Osteoblast (primary cell): ENCODE results near the gene TMBIM1. TPM values are rescaled to one million over a fixed set of nuclear protein-coding genes. Genes with fewer than 3 reads are reported as not detected.
"Not testable (repeated sequence)": the region's sequence is repeated elsewhere in the genome, so short reads cannot be mapped to it uniquely, and the experiment has no call there.

Experiments
- DNase-seq: peaks from one replicate; pipeline ENCODE4 v3.0.0; 2011; ENCODE audit warnings: low spot score, mixed read lengths; ENCODE audit not compliant: insufficient read length; ENCODE audit errors: missing footprints
- H2AFZ ChIP-seq: 2 replicates; pipeline ENCODE4 v1.6.0; 2011; ENCODE audit warnings: mild to moderate bottlenecking, low read length
- H3K27ac ChIP-seq: 2 replicates; pipeline ENCODE4 v1.5.1; 2011; ENCODE audit warnings: mild to moderate bottlenecking, low read depth, low read length, moderate library complexity
- H3K27me3 ChIP-seq: 2 replicates; pipeline ENCODE4 v1.6.0; 2012; ENCODE audit warnings: mild to moderate bottlenecking, control low read depth, inconsistent platforms, low read length, moderate library complexity; ENCODE audit not compliant: insufficient read depth
- H3K36me3 ChIP-seq: 2 replicates; pipeline ENCODE4 v1.5.1; 2011; ENCODE audit warnings: mild to moderate bottlenecking, low read length, control low read depth, moderate library complexity; ENCODE audit not compliant: insufficient read depth
- H3K4me1 ChIP-seq: 2 replicates; pipeline ENCODE4 v1.5.1; 2011; ENCODE audit warnings: mild to moderate bottlenecking, low read length, control low read depth, moderate library complexity; ENCODE audit not compliant: insufficient read depth
- H3K4me2 ChIP-seq: 2 replicates; pipeline ENCODE4 v1.6.0; 2011; ENCODE audit warnings: mild to moderate bottlenecking, low read length; ENCODE audit not compliant: insufficient read depth
- H3K4me3 ChIP-seq: fragments of 200-600 bp; sonication (generic); 3 replicates; pipeline ENCODE4 v1.5.1; 2012; ENCODE audit warnings: mild to moderate bottlenecking, low read length, inconsistent platforms; ENCODE audit not compliant: insufficient read depth
- H3K79me2 ChIP-seq: 2 replicates; pipeline ENCODE4 v1.6.0; 2012; ENCODE audit warnings: mild to moderate bottlenecking, low read length, control low read depth, inconsistent platforms; ENCODE audit not compliant: insufficient read depth
- H3K9me3 ChIP-seq: 2 replicates; pipeline ENCODE4 v1.5.1; 2011; ENCODE audit warnings: low read depth, low read length, control low read depth
- H4K20me1 ChIP-seq: 2 replicates; pipeline ENCODE4 v1.6.0; 2012; ENCODE audit warnings: mild to moderate bottlenecking, low read length, control low read depth; ENCODE audit not compliant: insufficient read depth
- CTCF ChIP-seq: IDR thresholded peaks from 2 replicates; pipeline ENCODE4 v1.5.1; 2011; ENCODE audit warnings: mild to moderate bottlenecking, low read depth, low read length, moderate library complexity; ENCODE audit errors: extremely low read depth
- total RNA-seq: library from RNA; depleted of rRNA; stranded (reverse); fragments of >200 nt; gene quantifications from 2 replicates; pipeline ENCODE4 v1.2.3, GENCODE V29; 2012

Gene TMBIM1
- total RNA-seq, 1 donor = 155 TPM

GRCh38 chr2:218311541-218312266, 19.4 kb upstream of the TMBIM1 start:
- not testable (repeated sequence) for H3K27me3 ChIP-seq, H4K20me1 ChIP-seq, DNase-seq, H3K79me2 ChIP-seq, H3K4me3 ChIP-seq, H3K4me1 ChIP-seq, H3K9me3 ChIP-seq, H3K4me2 ChIP-seq, H2AFZ ChIP-seq, H3K36me3 ChIP-seq, H3K27ac ChIP-seq

GRCh38 chr2:218310853-218311540, 18.7 kb upstream of the TMBIM1 start:
- DNase-seq = no peak
- Histone ChIP-seq H3K27ac (no peak overlapping the region), H3K9me3 (no peaks in the 10 kb centered on the region), H3K27me3 (no peaks in the 10 kb centered on the region), H3K79me2 (no peaks in the 10 kb centered on the region), H3K4me2 (no peak overlapping the region), H4K20me1 (no peaks in the 10 kb centered on the region), H3K4me3 (no peak overlapping the region), H2AFZ (no peak overlapping the region), H3K4me1 (no peaks in the 10 kb centered on the region), H3K36me3 (no peaks in the 10 kb centered on the region)
- no peak for TF ChIP-seq CTCF

GRCh38 chr2:218307415-218308090, 15.2 kb upstream of the TMBIM1 start:
- Histone ChIP-seq H3K4me1 (no peaks in the 10 kb centered on the region), H4K20me1 (no peaks in the 10 kb centered on the region), H3K27me3 (no peaks in the 10 kb centered on the region), H3K79me2 (no peaks in the 10 kb centered on the region), H3K4me3 (no peak overlapping the region), H2AFZ (no peak overlapping the region), H3K9me3 (no peaks in the 10 kb centered on the region), H3K36me3 (no peaks in the 10 kb centered on the region), H3K27ac (no peak overlapping the region), H3K4me2 (no peak overlapping the region)
- TF ChIP-seq CTCF = no peak
- no peak for DNase-seq

GRCh38 chr2:218306184-218306920, 14.0 kb upstream of the TMBIM1 start:
- Histone ChIP-seq H4K20me1 (no peaks in the 10 kb centered on the region), H3K79me2 (no peaks in the 10 kb centered on the region), H3K4me3 (no peak overlapping the region), H3K4me2 (no peak overlapping the region), H3K27me3 (no peaks in the 10 kb centered on the region), H3K36me3 (no peaks in the 10 kb centered on the region), H3K9me3 (no peaks in the 10 kb centered on the region), H3K4me1 (no peaks in the 10 kb centered on the region), H3K27ac (no peak overlapping the region), H2AFZ (no peak overlapping the region)
- peak; percentile 6 for DNase-seq
- no peak for TF ChIP-seq CTCF
